ENCODE results near the gene XYLT1. TPM values are rescaled to one million over a fixed set of nuclear protein-coding genes. Genes with fewer than 3 reads are reported as not detected.
A peak's percentile ranks its signal among the peaks of the same experiment; 100 is the strongest.

The XYLT1 gene
- total and polyA plus RNA-seq, 3 experiments from 2014 or later, result 1.4 to 9.1 (median 6.8) TPM

GRCh38 chr16:17368446-17368845 is 102.3 kb downstream of the XYLT1 start:
- ChIA-PET POLR2A (interaction anchor here (0.7 to 3.0 kb wide), 4 partner anchors 13 to 75 kb away, joined by 4 to 13 read pairs (median 9); no protein-coding TSS in a partner anchor), CTCF (interaction anchor here (1.2 to 3.0 kb wide), 5 partner anchors 16 to 99 kb away, joined by 3 to 15 read pairs (median 5); no protein-coding TSS in a partner anchor)
- peak in 1 of 5 donors; percentile 52 for DNase-seq
- Histone ChIP-seq H3K27ac (ENCODE audit: low read depth, low read length) (peak overlapping the region; percentile 79), H3K36me3 (ENCODE audit: insufficient read depth, low read length) (no peaks in the 10 kb centered on the region), H3K27me3 (ENCODE audit: insufficient read depth, low read length, poor library complexity, severe bottlenecking) (no peaks in the 10 kb centered on the region), H3K4me3 (ENCODE audit: low read length) (peak overlapping the region; percentile 72), H3K4me1 (ENCODE audit: insufficient read depth, low read length) (peaks cover 92% of the 10 kb centered on the region), H3K9me3 (ENCODE audit: low read length) (no peaks in the 10 kb centered on the region)
- Mint-ChIP-seq H3K9me3 (no peaks in the 10 kb centered on the region), H3K4me1 (peaks cover 89 to 97% (median 96%) of the 10 kb centered on the region in 3 donors), H3K27ac (peak overlapping the region; percentile 97 to 99 (median 98)), H3K27me3 (peaks cover 0 to 7% of the 10 kb centered on the region in 2 donors), H3K36me3 (no peaks in the 10 kb centered on the region), H3K4me3 (peak overlapping the region; percentile 86 to 92 (median 90))

- H3K36me3 ChIP-seq (ENCODE audit: insufficient read depth, low read length), result no peaks in the 10 kb centered on the region
- no peaks in the 10 kb centered on the region for H3K36me3 Mint-ChIP-seq
- H3K27me3 ChIP-seq (ENCODE audit: insufficient read depth, low read length, poor library complexity, severe bottlenecking), result no peaks in the 10 kb centered on the region
- H3K4me1 Mint-ChIP-seq, result peaks cover 94 to 100% (median 100%) of the 10 kb centered on the region in 3 donors
- no peak overlapping the region for H3K27ac ChIP-seq (ENCODE audit: low read depth, low read length)
- H3K4me1 ChIP-seq (ENCODE audit: insufficient read depth, low read length), result peaks cover 96% of the 10 kb centered on the region
- H3K9me3 Mint-ChIP-seq, result no peaks in the 10 kb centered on the region
- H3K27me3 Mint-ChIP-seq, result peaks cover 0 to 7% of the 10 kb centered on the region in 2 donors
- ChIA-PET POLR2A (interaction anchor here (1.1 kb wide), 1 partner anchor 34 kb away, joined by 4 read pairs; no protein-coding TSS in a partner anchor), CTCF (interaction anchor here (1.3 to 1.6 kb wide), 2 partner anchors 25 to 28 kb away, joined by 3 read pairs; no protein-coding TSS in a partner anchor)
- peak overlapping the region; percentile 96 to 99 (median 98) for H3K27ac Mint-ChIP-seq
- no peak for DNase-seq
- no peak overlapping the region for H3K4me3 ChIP-seq (ENCODE audit: low read length)
- H3K4me3 Mint-ChIP-seq, result peak overlapping the region; percentile 41 to 92 (median 59)
- H3K9me3 ChIP-seq (ENCODE audit: low read length), result no peaks in the 10 kb centered on the region
Measured at GRCh38 chr16:17367923-17368322, 102.8 kb downstream of the XYLT1 start.

- H3K36me3 Mint-ChIP-seq, result no peaks in the 10 kb centered on the region
- H3K4me3 Mint-ChIP-seq, result peak overlapping the region; percentile 48 to 66 (median 58)
- Histone ChIP-seq H3K36me3 (ENCODE audit: insufficient read depth, low read length) (no peaks in the 10 kb centered on the region), H3K4me1 (ENCODE audit: insufficient read depth, low read length) (peaks cover 96% of the 10 kb centered on the region), H3K27ac (ENCODE audit: low read depth, low read length) (no peak overlapping the region), H3K27me3 (ENCODE audit: insufficient read depth, low read length, poor library complexity, severe bottlenecking) (no peaks in the 10 kb centered on the region), H3K4me3 (ENCODE audit: low read length) (no peak overlapping the region), H3K9me3 (ENCODE audit: low read length) (no peaks in the 10 kb centered on the region)
- CTCF ChIA-PET, result interaction anchor here (0.7 to 2.2 kb wide), 6 partner anchors 19 to 102 kb away, joined by 3 to 5 read pairs (median 4); no protein-coding TSS in a partner anchor
- no peaks in the 10 kb centered on the region for H3K9me3 Mint-ChIP-seq
- H3K4me1 Mint-ChIP-seq, result peaks cover 94 to 100% (median 100%) of the 10 kb centered on the region in 3 donors
- peak overlapping the region; percentile 94 to 99 (median 97) for H3K27ac Mint-ChIP-seq
- POLR2A ChIA-PET, result no interaction called here
- DNase-seq, result peak in 3 of 5 donors; percentile 35 to 68 (median 45)
- peaks cover 0 to 7% of the 10 kb centered on the region in 2 donors for H3K27me3 Mint-ChIP-seq
Measured at GRCh38 chr16:17367036-17367435, 103.7 kb downstream of the XYLT1 start.

GRCh38 chr16:17366299-17366961 is 104.3 kb downstream of the XYLT1 start:
- Histone ChIP-seq H3K36me3 (ENCODE audit: insufficient read depth, low read length) (no peaks in the 10 kb centered on the region), H3K4me3 (ENCODE audit: low read length) (no peak overlapping the region), H3K4me1 (ENCODE audit: insufficient read depth, low read length) (peaks cover 96% of the 10 kb centered on the region), H3K27ac (ENCODE audit: low read depth, low read length) (no peak overlapping the region), H3K27me3 (ENCODE audit: insufficient read depth, low read length, poor library complexity, severe bottlenecking) (no peaks in the 10 kb centered on the region), H3K9me3 (ENCODE audit: low read length) (no peaks in the 10 kb centered on the region)
- DNase-seq, result no peak
- H3K27me3 Mint-ChIP-seq, result peaks cover 0 to 7% of the 10 kb centered on the region in 2 donors
- H3K4me1 Mint-ChIP-seq, result peaks cover 91 to 100% (median 100%) of the 10 kb centered on the region in 3 donors
- no peaks in the 10 kb centered on the region for H3K36me3 Mint-ChIP-seq
- POLR2A ChIA-PET, result no interaction called here
- CTCF ChIA-PET, result interaction anchor here (0.6 to 2.2 kb wide), 6 partner anchors 19 to 174 kb away, joined by 3 to 5 read pairs (median 4); no protein-coding TSS in a partner anchor
- H3K4me3 Mint-ChIP-seq, result peak overlapping the region in 4 of 7 donors; percentile 49 to 77 (median 62)
- no peaks in the 10 kb centered on the region for H3K9me3 Mint-ChIP-seq
- peak overlapping the region; percentile 94 to 99 (median 97) for H3K27ac Mint-ChIP-seq

GRCh38 chr16:17365591-17366298 is 105.0 kb downstream of the XYLT1 start:
- DNase-seq, result no peak
- CTCF ChIA-PET, result interaction anchor here (0.6 to 2.2 kb wide), 3 partner anchors 80 to 173 kb away, joined by 3 to 5 read pairs (median 5); no protein-coding TSS in a partner anchor
- POLR2A ChIA-PET, result no interaction called here
- Mint-ChIP-seq H3K27me3 (peaks cover 0 to 7% of the 10 kb centered on the region in 2 donors), H3K4me1 (peaks cover 91 to 100% (median 100%) of the 10 kb centered on the region in 3 donors), H3K9me3 (no peaks in the 10 kb centered on the region), H3K27ac (peak overlapping the region; percentile 93 to 99 (median 97)), H3K4me3 (peak overlapping the region in 4 of 7 donors; percentile 20 to 77 (median 52)), H3K36me3 (no peaks in the 10 kb centered on the region)
- Histone ChIP-seq H3K4me1 (ENCODE audit: insufficient read depth, low read length) (peaks cover 96% of the 10 kb centered on the region), H3K36me3 (ENCODE audit: insufficient read depth, low read length) (no peaks in the 10 kb centered on the region), H3K27ac (ENCODE audit: low read depth, low read length) (no peak overlapping the region), H3K9me3 (ENCODE audit: low read length) (no peaks in the 10 kb centered on the region), H3K27me3 (ENCODE audit: insufficient read depth, low read length, poor library complexity, severe bottlenecking) (no peaks in the 10 kb centered on the region), H3K4me3 (ENCODE audit: low read length) (no peak overlapping the region)

GRCh38 chr16:17365211-17365541 is 105.6 kb downstream of the XYLT1 start:
- peaks cover 91 to 100% (median 100%) of the 10 kb centered on the region in 3 donors for H3K4me1 Mint-ChIP-seq
- Histone ChIP-seq H3K27me3 (ENCODE audit: insufficient read depth, low read length, poor library complexity, severe bottlenecking) (no peaks in the 10 kb centered on the region), H3K4me3 (ENCODE audit: low read length) (peak overlapping the region; percentile 18), H3K36me3 (ENCODE audit: insufficient read depth, low read length) (no peaks in the 10 kb centered on the region), H3K27ac (ENCODE audit: low read depth, low read length) (no peak overlapping the region), H3K9me3 (ENCODE audit: low read length) (no peaks in the 10 kb centered on the region), H3K4me1 (ENCODE audit: insufficient read depth, low read length) (peaks cover 96% of the 10 kb centered on the region)
- peak overlapping the region; percentile 89 to 99 (median 96) for H3K27ac Mint-ChIP-seq
- DNase-seq, result no peak
- peaks cover 0 to 7% of the 10 kb centered on the region in 2 donors for H3K27me3 Mint-ChIP-seq
- no peaks in the 10 kb centered on the region for H3K36me3 Mint-ChIP-seq
- no peaks in the 10 kb centered on the region for H3K9me3 Mint-ChIP-seq
- peak overlapping the region in 4 of 7 donors; percentile 59 to 77 (median 68) for H3K4me3 Mint-ChIP-seq
- POLR2A ChIA-PET, result no interaction called here
- CTCF ChIA-PET, result interaction anchor here (1.1 kb wide), 1 partner anchor 101 kb away, joined by 3 read pairs; no protein-coding TSS in a partner anchor

- no peaks in the 10 kb centered on the region for H3K9me3 Mint-ChIP-seq
- peak overlapping the region; percentile 23 to 79 (median 61) for H3K4me3 Mint-ChIP-seq
- H3K36me3 Mint-ChIP-seq, result no peaks in the 10 kb centered on the region
- no peaks in the 10 kb centered on the region for H3K36me3 ChIP-seq (ENCODE audit: insufficient read depth, low read length)
- peak in 4 of 5 donors; percentile 31 to 91 (median 82) for DNase-seq
- H3K27ac Mint-ChIP-seq, result peak overlapping the region; percentile 89 to 99 (median 96)
- peaks cover 91 to 100% (median 100%) of the 10 kb centered on the region in 3 donors for H3K4me1 Mint-ChIP-seq
- peaks cover 0 to 7% of the 10 kb centered on the region in 2 donors for H3K27me3 Mint-ChIP-seq
- H3K4me1 ChIP-seq (ENCODE audit: insufficient read depth, low read length), result peaks cover 96% of the 10 kb centered on the region
- H3K27me3 ChIP-seq (ENCODE audit: insufficient read depth, low read length, poor library complexity, severe bottlenecking), result no peaks in the 10 kb centered on the region
- H3K27ac ChIP-seq (ENCODE audit: low read depth, low read length), result peak overlapping the region; percentile 85
- no peaks in the 10 kb centered on the region for H3K9me3 ChIP-seq (ENCODE audit: low read length)
- CTCF ChIA-PET, result interaction anchor here (1.1 kb wide), 4 partner anchors 13 to 100 kb away, joined by 3 to 6 read pairs (median 4); no protein-coding TSS in a partner anchor
- H3K4me3 ChIP-seq (ENCODE audit: low read length), result peak overlapping the region; percentile 47
- POLR2A ChIA-PET, result no interaction called here
Measured at GRCh38 chr16:17364319-17365210, 106.2 kb downstream of the XYLT1 start.

Measured in CD8-positive, alpha-beta memory T cell (primary cell).